Endothelial cell of umbilical vein (primary cell): ENCODE results near the gene RPS24. TPM values are rescaled to one million over a fixed set of nuclear protein-coding genes. Genes with fewer than 3 reads are reported as not detected.

Source experiments
- BruUV-seq: library from RNA; stranded (reverse); fragments of 400-500 nt; replicated peaks from 2 replicates; lab custom pipeline; 2021; lab: Mats Ljungman, UMichigan
- CTCF ChIA-PET: fragments of 300-600, 350-600 bp; sonication (Branson Sonifier 250); formaldehyde crosslinking; loops from one replicate; lab custom pipeline; 2021; ENCODE audit warnings: antibody characterized with exemption, inconsistent platforms; lab: Charles Lee
- POLR2A ChIA-PET: fragments of 300-600, 350-600 bp; sonication (Branson Sonifier 250); formaldehyde crosslinking; loops from one replicate; lab custom pipeline; 2021; ENCODE audit warnings: antibody characterized with exemption, inconsistent platforms; lab: Charles Lee
- DNase-seq: peaks from one replicate; pipeline ENCODE4 v3.0.0-alpha.2; 2011; ENCODE audit warnings: low read depth, low spot score
- FAIRE-seq: peaks from 2 replicates; lab custom pipeline; 2011; peaks lifted over from hg19 to GRCh38; lab: Jason Lieb, UNC
- H2AFZ ChIP-seq: 2 replicates; pipeline ENCODE4 v1.6.0; 2012; ENCODE audit warnings: low read depth, low read length, control low read depth, inconsistent platforms
- H3K27ac ChIP-seq: 2 replicates; pipeline ENCODE4 v1.5.1; 2011; ENCODE audit warnings: low read depth, mild to moderate bottlenecking, control low read depth, low read length, moderate library complexity; ENCODE audit not compliant: insufficient read depth
- H3K27me3 ChIP-seq, 2 experiments: 2 replicates each; pipeline versions ENCODE4 v1.6.0 to v1.6.1; 2011; ENCODE audit warnings: low read length in 2 of 2, mixed read lengths in 1 of 2; ENCODE audit not compliant: control insufficient read depth in 2 of 2, insufficient read depth in 2 of 2
- H3K36me3 ChIP-seq, 2 experiments: 2 replicates in 1 of 2; 3 replicates in 1 of 2; pipeline ENCODE4 v1.5.1; 2011; ENCODE audit warnings: low read length in 2 of 2, mild to moderate bottlenecking in 1 of 2, moderate library complexity in 1 of 2; ENCODE audit not compliant: control insufficient read depth in 2 of 2, insufficient read depth in 2 of 2; ENCODE audit errors: extremely low read depth in 1 of 2
- H3K4me1 ChIP-seq: 3 replicates; pipeline ENCODE4 v1.5.1; 2011; ENCODE audit warnings: mild to moderate bottlenecking, low read length; ENCODE audit not compliant: control insufficient read depth, insufficient read depth; ENCODE audit errors: extremely low read depth
- H3K4me2 ChIP-seq: 2 replicates; pipeline ENCODE4 v1.6.1; 2011; ENCODE audit warnings: low read length, control low read depth, mixed read lengths; ENCODE audit not compliant: insufficient read depth
- H3K4me3 ChIP-seq, 3 experiments: fragments of 200-600 bp in 1 of 3; sonication (generic), shearing (Covaris generic) in 1 of 3; replicated peaks in 1 of 3; 2 replicates each; pipeline ENCODE4 v1.5.1; 2011 to 2016; ENCODE audit warnings: control low read depth in 3 of 3, low read length in 3 of 3, mild to moderate bottlenecking in 2 of 3, inconsistent platforms in 1 of 3, low read depth in 1 of 3, moderate library complexity in 1 of 3; ENCODE audit not compliant: insufficient read depth in 1 of 3
- H3K79me2 ChIP-seq: 2 replicates; pipeline ENCODE4 v1.6.0; 2012; ENCODE audit warnings: low read length, inconsistent platforms; ENCODE audit not compliant: control insufficient read depth, insufficient read depth
- H3K9ac ChIP-seq: replicated peaks from 2 replicates; pipeline ENCODE3; 2011; ENCODE audit warnings: low read length, control low read depth; ENCODE audit not compliant: insufficient read depth; ENCODE audit errors: extremely low read depth
- H3K9me1 ChIP-seq: replicated peaks from 3 replicates; pipeline ENCODE4 v1.6.0; 2011; ENCODE audit warnings: mild to moderate bottlenecking, low read length; ENCODE audit not compliant: control insufficient read depth, insufficient read depth; ENCODE audit errors: extremely low read depth
- H3K9me3 ChIP-seq: replicated peaks from 2 replicates; pipeline ENCODE4 v1.5.1; 2012; ENCODE audit warnings: low read length, inconsistent platforms; ENCODE audit not compliant: control insufficient read depth, insufficient read depth
- H4K20me1 ChIP-seq: replicated peaks from 2 replicates; pipeline ENCODE3; 2011; ENCODE audit warnings: mild to moderate bottlenecking, low read length; ENCODE audit not compliant: control insufficient read depth, insufficient read depth; ENCODE audit errors: extremely low read depth
- CTCF ChIP-seq, 2 donors: IDR thresholded peaks; 1 replicate in 1 of 2; 2 replicates in 1 of 2; pipeline ENCODE4 v1.5.1; 2011; ENCODE audit warnings: low read length in 2 of 2, mild to moderate bottlenecking in 2 of 2, moderate library complexity in 2 of 2, control low read depth in 1 of 2, inconsistent platforms in 1 of 2, low read depth in 1 of 2; ENCODE audit not compliant: insufficient read depth in 1 of 2; ENCODE audit errors: extremely low read depth in 1 of 2
- EZH2 ChIP-seq: IDR thresholded peaks from 2 replicates; pipeline ENCODE4 v1.6.1; 2012; ENCODE audit warnings: borderline replicate concordance, low read depth, mild to moderate bottlenecking, moderate library complexity, low read length, inconsistent platforms; ENCODE audit not compliant: severe bottlenecking
- FOS ChIP-seq: IDR thresholded peaks from 2 replicates; pipeline ENCODE4 v1.6.1; 2011; ENCODE audit warnings: mild to moderate bottlenecking, low read length, moderate library complexity, borderline replicate concordance; ENCODE audit not compliant: insufficient read depth
- GATA2 ChIP-seq: IDR thresholded peaks from 2 replicates; pipeline ENCODE4 v1.7.0; 2011; ENCODE audit warnings: low read depth, mild to moderate bottlenecking, moderate library complexity, mixed read lengths, low read length; ENCODE audit not compliant: insufficient read length, insufficient read depth
- JUN ChIP-seq: IDR thresholded peaks from 2 replicates; pipeline ENCODE4 v1.6.1; 2011; ENCODE audit warnings: borderline replicate concordance, low read depth; ENCODE audit not compliant: insufficient read length, insufficient read depth
- MYC ChIP-seq: IDR thresholded peaks from one replicate; pipeline ENCODE4 v1.6.1; 2011; ENCODE audit warnings: mild to moderate bottlenecking, low read depth, low read length
- POLR2A ChIP-seq: IDR thresholded peaks from 2 replicates; pipeline ENCODE4 v1.6.1; 2012; ENCODE audit warnings: low read depth, mild to moderate bottlenecking, control low read depth, low read length
- POLR2AphosphoS5 ChIP-seq: IDR thresholded peaks from 2 replicates; pipeline ENCODE4 v1.6.1; 2012; ENCODE audit warnings: low read depth, mild to moderate bottlenecking, control low read depth, low read length, moderate library complexity; ENCODE audit not compliant: insufficient read depth
- dilution Hi-C: fragments of 300-500 bp; cut with MboI; formaldehyde crosslinking; loops from one replicate; pipeline ENCODE4 v1.15.0; 2019; ENCODE audit warnings: low sequenced_read_pairs; ENCODE audit not compliant: extremely low pct_ligation_motif_present
- intact Hi-C: fragments of 100-400 bp; cut with micrococcal nuclease; formaldehyde crosslinking; loops from one replicate; pipeline ENCODE4 v1.10.0; 2022
- polyA plus RNA-seq, 4 experiments: library from polyadenylated mRNA; depleted of rRNA in 3 of 4; stranded (reverse) in 3 of 4; unstranded in 1 of 4; fragments of >200 nt; gene quantifications; 2 replicates each; pipeline versions ENCODE4 v1.2.1 to v1.2.3, GENCODE V29; 2011 to 2012; ENCODE audit warnings: missing spikeins in 1 of 4
- total RNA-seq: library from RNA; stranded (reverse); gene quantifications from 2 replicates; pipeline ENCODE4 v1.2.3, GENCODE V29; 2021
- TF ChIP-seq, protein P1 (sequence below): IDR thresholded peaks from 2 replicates; pipeline ENCODE4 v1.6.1; 2011; ENCODE audit not compliant: insufficient read depth, insufficient read length

RPS24 gene
- total and polyA plus RNA-seq, 2 donors (not counting 3 experiments of a cell fraction or from before 2014, with no cell fraction given), result 1,446 to 2,326 TPM

DNA sequence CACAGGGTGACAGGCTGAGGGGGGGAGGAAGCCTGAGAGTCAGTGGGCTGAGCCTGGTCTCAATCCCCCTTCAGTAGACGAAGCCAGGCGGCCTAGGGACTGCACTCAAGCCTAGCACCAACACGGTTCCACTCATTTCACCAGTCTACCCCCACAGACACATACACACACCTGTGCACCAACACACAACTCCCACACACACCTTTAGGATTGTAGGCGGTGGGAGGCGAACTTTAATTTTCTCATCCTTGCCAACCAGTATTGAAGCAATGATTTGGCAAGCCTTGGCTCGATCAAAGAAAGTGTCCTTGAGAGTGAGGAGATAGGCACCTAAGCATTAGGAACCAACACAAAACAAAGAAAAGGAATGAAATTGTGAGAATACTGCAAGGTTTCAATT, 24.0 kb upstream of the RPS24 start:
- H3K27me3 ChIP-seq, result no peaks in the 10 kb centered on the region
- BruUV-seq, result no TSS peak
- intact Hi-C loops (no loop called here), dilution Hi-C loops (no loop called here)
- TF ChIP-seq MYC (no peak), POLR2AphosphoS5 (no peak)
- H3K4me2 ChIP-seq, result no peak overlapping the region
- no peak overlapping the region for H3K27ac ChIP-seq
- DNase-seq (no peak), FAIRE-seq (no peak)
- no peaks in the 10 kb centered on the region for H3K79me2 ChIP-seq
- H2AFZ ChIP-seq, result no peak overlapping the region
- CTCF ChIA-PET, result interaction anchor here (0.9 to 1.7 kb wide), 2 partner anchors 21 to 163 kb away, joined by 3 to 8 read pairs; no protein-coding TSS in a partner anchor
- no peak overlapping the region for H3K4me3 ChIP-seq
- POLR2A ChIA-PET, result interaction anchor here (0.7 kb wide), 1 partner anchor 41 kb away, joined by 3 read pairs; no protein-coding TSS in a partner anchor
- H4K20me1 ChIP-seq, result no peaks in the 10 kb centered on the region
- no peaks in the 10 kb centered on the region for H3K9me3 ChIP-seq
- H3K9ac ChIP-seq, result no peak overlapping the region
- H3K4me1 ChIP-seq, result no peaks in the 10 kb centered on the region
- H3K9me1 ChIP-seq, result no peaks in the 10 kb centered on the region
- H3K36me3 ChIP-seq, result peaks cover 25 to 31% of the 10 kb centered on the region in 2 experiments

GRCh38 chr10:78010278-78010677, 23.4 kb upstream of the RPS24 start:
- H3K9me1 ChIP-seq, result no peaks in the 10 kb centered on the region
- no peaks in the 10 kb centered on the region for H3K79me2 ChIP-seq
- H3K9ac ChIP-seq, result no peak overlapping the region
- H3K27ac ChIP-seq, result no peak overlapping the region
- dilution Hi-C loops, result no loop called here
- ChIA-PET POLR2A (interaction anchor here (0.7 kb wide), 1 partner anchor 42 kb away, joined by 3 read pairs; no protein-coding TSS in a partner anchor), CTCF (interaction anchor here (0.9 to 1.7 kb wide), 2 partner anchors 22 to 163 kb away, joined by 3 to 8 read pairs; no protein-coding TSS in a partner anchor)
- H3K4me2 ChIP-seq, result no peak overlapping the region
- intact Hi-C loops, result no loop called here
- H3K36me3 ChIP-seq, result peaks cover 23 to 28% of the 10 kb centered on the region in 2 experiments
- no peaks in the 10 kb centered on the region for H4K20me1 ChIP-seq
- no peaks in the 10 kb centered on the region for H3K27me3 ChIP-seq
- DNase-seq (no peak), FAIRE-seq (no peak)
- H3K9me3 ChIP-seq, result no peaks in the 10 kb centered on the region
- no peak overlapping the region for H3K4me3 ChIP-seq
- TF ChIP-seq JUN (no peak), FOS (no peak), MYC (no peak), POLR2A (no peak), EZH2 (no peak), GATA2 (no peak), CTCF (IDR thresholded peaks at IDR 0.05; ENCODE audit: extremely low read depth in 1 of 2, insufficient read depth in 1 of 2, low read depth in 1 of 2, low read length in 2 of 2) (no peak), POLR2AphosphoS5 (no peak)
- TF ChIP-seq, protein P1, sequence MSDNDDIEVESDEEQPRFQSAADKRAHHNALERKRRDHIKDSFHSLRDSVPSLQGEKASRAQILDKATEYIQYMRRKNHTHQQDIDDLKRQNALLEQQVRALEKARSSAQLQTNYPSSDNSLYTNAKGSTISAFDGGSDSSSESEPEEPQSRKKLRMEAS, result no peak
- H3K4me1 ChIP-seq, result no peaks in the 10 kb centered on the region
- H2AFZ ChIP-seq, result no peak overlapping the region
- BruUV-seq, result no TSS peak
